HG03039 (cell line): ENCODE data around the gene GVQW3.

ENCODE experiments used
- ATAC-seq: cut with Tn5 transposase; IDR thresholded peaks from one replicate; pipeline ENCODE4 v1.9.1; 2021; ENCODE audit warnings: mild to moderate bottlenecking, moderate library complexity; ENCODE audit not compliant: unreplicated experiment

GVQW3 gene

DNA sequence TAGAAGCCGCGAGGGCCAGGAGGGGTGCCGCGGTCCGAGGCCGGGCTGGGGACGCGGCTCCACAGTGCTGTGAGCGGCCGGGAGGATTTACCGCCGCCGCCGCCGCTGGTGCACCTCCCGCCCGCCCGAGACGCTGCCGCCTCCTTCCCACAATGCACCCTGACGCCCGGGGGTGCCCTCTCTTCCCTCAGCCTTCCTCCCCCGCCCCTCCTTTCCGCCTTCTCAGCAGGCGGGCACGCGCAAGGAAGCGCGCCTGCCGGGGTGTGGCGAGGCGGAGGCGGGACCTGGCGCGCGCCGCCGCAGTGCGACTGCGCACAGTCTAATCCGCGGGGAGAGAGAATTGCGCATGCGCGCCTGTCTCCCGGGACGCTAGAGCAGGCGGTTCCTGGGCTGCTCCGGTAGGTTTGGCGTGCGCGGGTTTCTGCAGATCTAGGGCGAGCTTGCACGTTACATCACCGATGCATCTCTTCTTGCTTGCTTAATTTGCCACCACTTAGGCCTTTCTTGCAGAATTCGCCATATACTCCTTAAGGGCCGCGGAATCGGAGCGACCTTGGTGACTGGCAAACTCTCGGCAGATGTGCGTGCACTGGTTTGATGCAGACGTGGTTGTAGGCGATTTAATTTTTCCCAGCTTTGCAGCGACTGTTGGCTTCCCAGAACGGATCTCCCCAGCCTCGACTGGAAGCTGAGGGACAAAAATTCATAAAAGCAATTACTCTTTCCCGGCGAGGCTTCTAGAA lies at the start of gene GVQW3, which contains the start of gene THAP12:
GVQW3 (plus strand) TSS at position 347 of the 743 bp plus-strand sequence. CDS start 506 bp downstream, outside the sequence.
THAP12 (minus strand) TSS at position 156 of the 743 bp plus-strand sequence. CDS start 296 bp downstream, outside the sequence.
- ATAC-seq: peak; percentile 80

GRCh38 chr11:76334826-76335389 lies 46.2 kb upstream of the GVQW3 start:
- no peak for ATAC-seq

- no peak for ATAC-seq
Observed at GRCh38 chr11:76335842-76336241, 45.3 kb upstream of the GVQW3 start.

GRCh38 chr11:76336597-76336996 lies 44.5 kb upstream of the GVQW3 start:
- no peak for ATAC-seq

DNA sequence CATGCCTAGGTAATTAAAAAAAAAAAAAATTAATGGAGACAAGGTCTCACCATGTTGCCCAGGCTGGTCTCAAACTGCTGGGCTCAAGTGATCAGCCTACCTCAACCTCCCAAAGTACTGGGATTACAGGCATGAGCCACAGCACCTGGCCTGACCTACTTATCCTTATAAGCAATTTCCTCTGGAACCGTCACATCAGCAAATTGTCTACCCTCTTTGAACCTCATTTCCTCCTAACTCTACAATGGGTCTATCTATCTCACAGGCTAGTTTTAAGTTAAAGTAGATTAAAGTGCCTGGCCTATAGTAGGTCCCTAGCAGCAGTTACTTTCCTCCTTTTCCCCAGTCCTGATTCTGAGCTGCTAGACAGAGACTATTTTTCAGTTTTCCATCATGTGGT lies 43.7 kb upstream of the GVQW3 start:
- no peak for ATAC-seq

- ATAC-seq: no peak
Observed at GRCh38 chr11:76337923-76338322, 43.2 kb upstream of the GVQW3 start.

DNA sequence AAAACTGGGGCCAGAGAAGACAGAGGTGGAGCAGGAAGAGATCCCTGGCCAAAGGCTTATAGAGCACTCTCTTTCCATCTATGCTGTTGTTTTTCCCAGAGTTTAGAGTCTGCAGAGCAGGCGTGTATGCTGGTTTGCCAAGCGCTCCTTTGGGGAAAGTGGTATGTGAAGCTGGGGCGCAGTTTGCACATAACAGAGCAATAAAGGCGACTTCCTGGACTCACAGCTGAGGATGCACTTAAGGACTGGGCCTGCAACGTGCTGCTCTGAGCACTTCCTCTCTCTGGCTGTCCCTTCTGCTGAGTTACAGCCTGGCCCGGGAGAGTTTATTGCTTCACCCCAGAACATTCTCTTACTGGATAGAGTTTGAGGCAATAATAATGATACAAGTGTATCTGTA lies 41.9 kb upstream of the GVQW3 start:
- ATAC-seq: no peak

DNA sequence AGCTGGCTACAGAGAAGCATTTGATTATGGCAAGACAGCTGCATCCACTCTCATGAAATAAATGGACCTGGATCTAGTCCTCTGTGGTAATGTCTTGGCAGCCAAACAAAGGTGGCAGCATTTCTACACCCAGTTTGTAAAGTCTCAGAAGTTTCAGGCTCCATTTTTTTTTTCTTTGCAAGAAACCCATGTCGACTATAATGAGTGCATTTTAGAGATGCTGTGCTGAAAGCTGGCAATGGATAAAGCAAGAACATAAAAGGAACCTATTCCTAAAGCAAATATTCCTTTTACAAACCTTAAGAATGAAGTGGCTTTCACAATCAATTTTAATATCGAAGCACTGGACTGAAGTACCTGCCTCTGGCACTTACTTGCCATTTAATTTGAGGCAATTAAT lies 33.7 kb upstream of the GVQW3 start:
- no peak for ATAC-seq

- no peak for ATAC-seq
Observed at GRCh38 chr11:76348348-76348747, 32.8 kb upstream of the GVQW3 start.

DNA sequence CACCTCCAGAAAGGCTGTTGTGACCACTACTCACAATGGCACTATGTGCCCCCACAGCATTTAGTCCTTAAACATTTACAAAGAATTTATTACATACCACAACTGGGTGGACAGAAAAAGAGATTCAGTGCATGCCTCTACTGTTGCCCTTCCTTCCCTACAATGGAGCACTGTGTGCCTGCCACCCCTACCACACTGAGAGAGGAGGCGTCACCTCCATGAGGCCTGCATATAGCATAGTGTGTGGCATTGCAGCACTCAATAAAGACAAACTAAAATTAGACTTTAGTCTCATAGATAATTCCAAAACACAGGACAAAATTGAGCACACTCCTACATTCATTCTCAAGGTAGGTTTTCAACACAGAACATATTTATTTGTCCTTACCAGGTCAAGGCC lies 26.0 kb upstream of the GVQW3 start:
- ATAC-seq: no peak

GRCh38 chr11:76361374-76361773 lies 19.7 kb upstream of the GVQW3 start:
- ATAC-seq: no peak

DNA sequence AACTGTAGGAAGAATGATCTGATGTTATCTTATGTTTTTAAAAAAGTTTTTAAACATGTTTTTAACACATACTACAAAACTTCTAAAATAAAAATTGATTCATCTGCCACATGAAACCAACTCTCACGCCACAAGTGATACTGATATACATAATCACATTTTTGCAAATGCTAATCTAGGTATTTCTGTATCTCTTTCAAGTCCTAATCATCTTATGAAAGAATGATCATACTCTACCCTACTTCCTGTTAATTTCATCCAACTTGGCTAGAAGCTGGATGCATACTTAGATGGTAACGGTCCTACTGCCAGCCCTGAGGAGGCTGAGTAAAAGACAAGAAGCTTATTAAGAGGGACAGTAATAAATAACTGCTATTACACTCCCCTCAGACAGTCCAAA lies 19.3 kb upstream of the GVQW3 start:
- ATAC-seq: no peak

- ATAC-seq: no peak
Observed at GRCh38 chr11:76362716-76363115, 18.4 kb upstream of the GVQW3 start.

DNA sequence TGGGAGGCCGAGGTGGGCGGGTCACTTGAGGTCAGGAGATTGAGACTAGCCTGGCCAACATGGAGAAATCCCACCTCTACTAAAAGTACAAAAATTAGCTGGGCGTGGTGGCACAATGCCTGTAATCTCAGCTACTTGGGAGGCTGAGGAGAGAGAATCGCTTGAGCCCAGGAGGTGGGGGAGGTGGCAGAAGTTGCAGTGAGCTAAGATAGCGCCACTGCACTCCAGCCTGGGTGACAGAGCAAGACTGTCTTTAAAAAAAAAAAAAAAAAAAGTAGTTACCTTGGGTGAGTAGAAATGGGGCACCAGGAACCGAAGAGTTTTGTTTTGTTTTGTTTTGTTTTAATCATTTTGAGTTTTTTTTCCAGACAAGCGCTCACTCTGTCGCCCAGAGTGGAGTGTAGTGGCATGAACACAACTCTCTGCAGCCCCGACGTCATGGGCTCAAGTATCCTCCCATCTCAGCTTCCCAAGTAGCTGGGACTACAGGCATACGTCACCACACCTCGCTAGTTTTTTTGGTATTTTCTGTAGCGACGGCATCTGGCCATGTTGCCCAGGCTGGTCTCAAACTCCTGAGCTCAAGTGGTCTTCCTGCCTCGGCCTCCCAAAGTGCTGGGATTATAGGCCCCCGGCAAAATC lies 16.0 kb upstream of the GVQW3 start:
- ATAC-seq: no peak

- ATAC-seq: no peak
Observed at GRCh38 chr11:76368490-76368889, 12.6 kb upstream of the GVQW3 start.

DNA sequence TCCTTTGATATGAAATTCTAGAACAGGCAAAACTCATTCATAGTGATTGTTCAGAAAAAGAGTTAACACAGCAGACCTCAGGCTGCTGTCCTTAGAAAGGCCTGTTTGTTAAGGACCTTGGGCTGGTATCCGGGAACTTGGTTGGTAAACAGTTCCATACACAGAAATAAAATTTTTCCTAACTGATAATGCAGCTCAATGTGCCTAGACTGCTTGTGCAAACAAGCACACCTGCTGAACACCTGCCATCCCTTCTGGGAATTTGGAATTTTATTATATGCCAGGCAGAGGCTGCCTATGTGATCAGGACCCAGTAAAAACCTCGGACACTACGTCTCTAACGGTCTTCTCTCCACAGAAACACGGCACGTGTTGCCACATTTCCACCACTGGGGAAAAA lies 11.7 kb upstream of the GVQW3 start:
- no peak for ATAC-seq

GRCh38 chr11:76371170-76371569 lies 10.0 kb upstream of the GVQW3 start:
- ATAC-seq: peak; percentile 86

DNA sequence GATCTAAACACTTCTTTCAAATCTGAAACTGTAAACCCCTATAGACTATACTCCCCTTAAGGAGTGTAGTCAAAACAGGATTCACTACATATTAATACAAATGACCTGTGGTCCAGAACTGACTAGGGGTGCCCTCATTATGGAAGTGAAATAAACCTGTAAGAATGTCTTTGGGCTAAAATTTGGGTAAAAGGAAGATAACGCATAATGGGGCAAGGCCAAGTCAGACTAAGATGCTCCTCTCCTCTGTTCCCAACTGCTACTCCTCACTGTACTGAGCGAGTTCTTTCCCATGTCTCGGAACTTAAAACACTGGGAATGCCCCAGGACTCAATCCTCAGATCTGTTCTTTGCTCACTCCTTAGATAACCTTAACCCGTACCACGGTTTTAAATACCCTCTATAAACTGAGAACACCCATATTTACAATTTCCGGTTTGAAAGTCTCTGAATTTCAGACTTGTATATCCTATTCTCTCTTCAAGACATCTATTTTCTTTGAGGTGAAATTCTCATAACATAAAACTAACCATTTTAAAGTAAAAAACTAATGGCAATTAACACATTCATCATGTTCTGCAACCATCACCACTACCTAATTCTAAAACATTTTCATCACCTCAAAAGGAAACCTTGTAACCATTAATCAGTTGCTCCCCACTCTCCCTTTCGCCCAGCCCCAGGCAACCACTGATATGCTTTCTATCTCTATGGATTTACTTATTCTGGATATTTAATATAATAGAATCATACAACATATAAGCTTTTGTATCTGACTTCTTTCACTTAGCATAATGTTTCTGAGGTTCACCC lies 4.2 kb upstream of the GVQW3 start:
- no peak for ATAC-seq

- no peak for ATAC-seq
Observed at GRCh38 chr11:76379807-76380158, 1.3 kb upstream of the GVQW3 start.

DNA sequence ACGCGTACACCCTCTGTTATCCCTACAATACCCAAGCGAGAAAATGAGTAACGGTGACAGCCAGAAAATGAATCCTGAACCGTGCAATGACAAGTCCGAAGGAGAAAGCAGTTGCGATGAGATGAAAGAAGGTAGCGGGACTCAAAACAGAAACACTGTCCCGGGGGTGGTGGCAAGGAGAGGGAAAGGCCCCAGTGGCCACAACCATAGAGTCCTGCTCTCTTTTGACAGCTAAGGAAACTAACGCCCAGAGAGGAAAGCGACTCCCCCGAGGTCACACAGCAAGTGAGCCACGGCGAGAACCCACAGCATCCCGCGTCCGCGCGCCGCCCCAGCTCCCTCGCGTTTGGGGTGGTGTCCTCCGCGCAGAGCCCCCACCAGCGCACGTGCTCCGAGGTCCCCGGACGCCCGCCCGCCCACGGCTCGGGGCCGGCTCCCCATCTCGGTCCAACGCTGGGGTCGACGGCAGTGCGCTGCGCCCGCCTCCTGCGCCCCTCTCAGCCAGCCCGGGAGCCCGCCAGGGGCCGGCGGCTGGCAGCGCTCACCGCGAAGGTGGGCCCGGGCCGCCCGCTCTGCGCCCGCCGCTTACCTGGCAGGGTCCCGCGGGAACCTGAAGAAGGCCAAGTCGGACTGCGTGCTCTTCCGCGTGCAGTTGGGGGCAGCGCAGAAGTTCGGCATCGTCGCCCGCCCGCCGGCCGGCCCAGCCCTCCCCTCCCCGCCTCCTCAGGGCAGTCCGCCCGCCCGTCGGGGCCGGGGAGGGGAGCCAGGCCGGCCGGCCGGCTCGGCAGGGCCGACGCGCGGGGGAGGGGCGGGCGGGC lies 755 bp upstream of the GVQW3 start:
- ATAC-seq: peak; percentile 17

DNA sequence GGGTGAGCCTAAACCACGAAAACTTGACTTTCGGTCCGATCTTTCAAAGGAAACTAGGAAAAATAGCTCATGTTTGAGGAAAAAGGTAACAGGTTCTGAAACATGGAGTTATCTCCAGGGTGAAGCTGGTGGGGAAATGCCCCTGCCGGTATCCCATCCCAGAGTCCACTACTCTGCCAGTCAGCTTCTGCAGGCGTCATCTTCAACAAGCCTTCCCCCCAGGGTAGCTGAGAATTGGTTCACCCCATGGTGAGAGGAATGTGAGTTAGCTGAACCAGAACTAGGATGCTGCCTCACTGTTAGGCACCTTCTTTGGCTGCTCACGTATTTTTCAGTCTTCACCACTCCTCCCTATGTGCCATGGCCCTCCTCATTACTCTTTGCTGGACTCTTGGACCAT lies 1.1 kb downstream of the GVQW3 start:
- no peak for ATAC-seq
